ENCODE data around the gene ARCN1. TPM values are rescaled to one million over a fixed set of nuclear protein-coding genes. Genes with fewer than 3 reads are reported as not detected.

The ARCN1 gene
- total RNA-seq, 1 experiment from 2014 or later, result 122 TPM

DNA sequence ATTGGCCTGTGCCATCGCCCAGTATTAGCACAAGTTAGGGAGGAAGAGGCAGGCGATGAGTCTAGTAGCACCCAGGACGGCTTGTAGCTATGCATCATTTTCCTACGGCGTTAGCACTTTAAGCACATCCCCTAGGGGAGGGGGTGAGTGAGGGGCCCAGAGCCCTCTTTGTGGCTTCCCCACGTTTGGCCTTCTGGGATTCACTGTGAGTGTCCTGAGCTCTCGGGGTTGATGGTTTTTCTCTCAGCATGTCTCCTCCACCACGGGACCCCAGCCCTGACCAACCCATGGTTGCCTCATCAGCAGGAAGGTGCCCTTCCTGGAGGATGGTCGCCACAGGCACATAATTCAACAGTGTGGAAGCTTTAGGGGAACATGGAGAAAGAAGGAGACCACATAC, 36.9 kb upstream of the ARCN1 start:
- Histone ChIP-seq H3K9me2 (replicated peaks; ENCODE audit: low read length) (no peaks in the 10 kb centered on the region), H4K20me1 (ENCODE audit: low read length) (no peaks in the 10 kb centered on the region), H3K36me3 (ENCODE audit: low read depth, low read length) (no peaks in the 10 kb centered on the region), H3K9ac (ENCODE audit: low read length) (no peak overlapping the region), H3K4me3 (ENCODE audit: low read length) (no peak overlapping the region), H2AFZ (ENCODE audit: low read length) (no peak overlapping the region), H3K4me2 (ENCODE audit: low read length) (no peak overlapping the region), H3K4me1 (ENCODE audit: insufficient read depth, low read length) (peaks cover 7% of the 10 kb centered on the region), H3K27me3 (ENCODE audit: low read length) (no peaks in the 10 kb centered on the region), H3K79me2 (ENCODE audit: low read length) (peaks cover 14% of the 10 kb centered on the region; the same call in 1 of the 2 replicates), H3K27ac (ENCODE audit: low read length) (no peak overlapping the region), H3K9me3 (ENCODE audit: low read length) (no peaks in the 10 kb centered on the region), H3F3A (ENCODE audit: low read length, unreplicated experiment) (no peaks in the 10 kb centered on the region)
- TF ChIP-seq EZH2 (IDR thresholded peaks at IDR 0.05; ENCODE audit: low read length, unreplicated experiment) (no peak), CTCF (conservative IDR thresholded peaks at IDR 0.05; ENCODE audit: low read depth, low read length) (no peak), EZH2phosphoT487 (IDR thresholded peaks at IDR 0.05; ENCODE audit: borderline replicate concordance, low read length) (no peak)
- BruUV-seq (replicated peaks), result no TSS peak
- no peak for ATAC-seq
- DNase-seq, result no peak
- intact Hi-C loops (cut with micrococcal nuclease), result no loop called here
- CTCF ChIA-PET, result no interaction called here
- POLR2A ChIA-PET (ENCODE audit: unreplicated experiment), result no interaction called here

GRCh38 chr11:118536726-118537125, 35.5 kb upstream of the ARCN1 start:
- TF ChIP-seq CTCF (conservative IDR thresholded peaks at IDR 0.05; ENCODE audit: low read depth, low read length), result no peak
- TF ChIP-seq EZH2phosphoT487 (IDR thresholded peaks at IDR 0.05; ENCODE audit: borderline replicate concordance, low read length), result no peak
- no peak for TF ChIP-seq EZH2 (IDR thresholded peaks at IDR 0.05; ENCODE audit: low read length, unreplicated experiment)
- Histone ChIP-seq H4K20me1 (ENCODE audit: low read length) (no peaks in the 10 kb centered on the region), H3K27ac (ENCODE audit: low read length) (no peak overlapping the region), H3K9me3 (ENCODE audit: low read length) (no peaks in the 10 kb centered on the region), H3K36me3 (ENCODE audit: low read depth, low read length) (no peaks in the 10 kb centered on the region; the same call in 1 of the 2 replicates), H3F3A (ENCODE audit: low read length, unreplicated experiment) (no peaks in the 10 kb centered on the region), H3K4me3 (ENCODE audit: low read length) (no peak overlapping the region), H3K9ac (ENCODE audit: low read length) (no peak overlapping the region), H3K4me1 (ENCODE audit: insufficient read depth, low read length) (peaks cover 5% of the 10 kb centered on the region), H3K4me2 (ENCODE audit: low read length) (no peak overlapping the region), H3K79me2 (ENCODE audit: low read length) (peaks cover 8% of the 10 kb centered on the region; the same call in 1 of the 2 replicates), H3K9me2 (replicated peaks; ENCODE audit: low read length) (no peaks in the 10 kb centered on the region), H2AFZ (ENCODE audit: low read length) (no peak overlapping the region), H3K27me3 (ENCODE audit: low read length) (no peaks in the 10 kb centered on the region)
- ChIA-PET CTCF (no interaction called here), POLR2A (ENCODE audit: unreplicated experiment) (no interaction called here)
- DNase-seq (no peak), ATAC-seq (no peak)
- no TSS peak for BruUV-seq (replicated peaks)
- intact Hi-C loops (cut with micrococcal nuclease), result no loop called here

GRCh38 chr11:118537409-118537980, 34.7 kb upstream of the ARCN1 start:
- Histone ChIP-seq H3K79me2 (ENCODE audit: low read length) (0 out of 2 replicates have a peak, but pooled peaks cover under 1% of the 10 kb centered on the region), H3K9me3 (ENCODE audit: low read length) (no peaks in the 10 kb centered on the region), H4K20me1 (ENCODE audit: low read length) (no peaks in the 10 kb centered on the region), H3K4me1 (ENCODE audit: insufficient read depth, low read length) (no peaks in the 10 kb centered on the region), H3K27ac (ENCODE audit: low read length) (no peak overlapping the region), H3K9ac (ENCODE audit: low read length) (no peak overlapping the region), H3K9me2 (replicated peaks; ENCODE audit: low read length) (no peaks in the 10 kb centered on the region), H3F3A (ENCODE audit: low read length, unreplicated experiment) (no peaks in the 10 kb centered on the region), H3K27me3 (ENCODE audit: low read length) (no peaks in the 10 kb centered on the region), H3K36me3 (ENCODE audit: low read depth, low read length) (no peaks in the 10 kb centered on the region; the same call in 1 of the 2 replicates), H3K4me2 (ENCODE audit: low read length) (no peak overlapping the region), H2AFZ (ENCODE audit: low read length) (no peak overlapping the region), H3K4me3 (ENCODE audit: low read length) (no peak overlapping the region)
- intact Hi-C loops (cut with micrococcal nuclease), result no loop called here
- ATAC-seq (no peak), DNase-seq (no peak)
- ChIA-PET POLR2A (ENCODE audit: unreplicated experiment) (no interaction called here), CTCF (no interaction called here)
- BruUV-seq (replicated peaks), result no TSS peak
- TF ChIP-seq EZH2 (IDR thresholded peaks at IDR 0.05; ENCODE audit: low read length, unreplicated experiment) (no peak), EZH2phosphoT487 (IDR thresholded peaks at IDR 0.05; ENCODE audit: borderline replicate concordance, low read length) (no peak), CTCF (conservative IDR thresholded peaks at IDR 0.05; ENCODE audit: low read depth, low read length) (no peak)
